Measurements from ENCODE around the gene SYNGR1. TPM values are rescaled to one million over a fixed set of nuclear protein-coding genes. Genes with fewer than 3 reads are reported as not detected.
A peak's percentile ranks its signal among the peaks of the same experiment; 100 is the strongest.

SYNGR1 gene
- polyA plus RNA-seq, 2 of the 4 experiments (the other 2 are of a cell fraction), result 6.7 to 14.5 TPM

GRCh38 chr22:39308614-39309363 is 41.0 kb upstream of the SYNGR1 start:
- no peak for FAIRE-seq
- peaks cover 51% of the 10 kb centered on the region for H3K4me1 ChIP-seq
- WGBS (ENCODE audit: missing lambda C conversion rate), result 1% methylated on average over 20 of the region's 24 CpGs
- H3K27ac ChIP-seq, result peak overlapping the region; percentile 94 to 95
- ATAC-seq, result peak; percentile 48 to 51
- H3K4me2 ChIP-seq, result peak overlapping the region; percentile 83
- H3K4me3 ChIP-seq, result no peak overlapping the region
- peak; percentile 60 to 78 for DNase-seq (ENCODE audit: low read depth in 1 of 2, low spot score in 1 of 2)
- ChIA-PET CTCF (interaction anchor here (0.6 to 6.9 kb wide), 13 partner anchors 8 to 139 kb away, joined by 3 to 96 read pairs (median 7); partner anchors contain the start of gene PDGFB), POLR2A (interaction anchor here (1.2 to 3.4 kb wide), 2 partner anchors 11 to 156 kb away, joined by 3 to 33 read pairs; partner anchors contain the start of genes CBX7 and RPL3)
- no peaks in the 10 kb centered on the region for H3K9me3 ChIP-seq
- TF ChIP-seq E2F6 (IDR thresholded peaks at IDR 0.05; ENCODE audit: borderline replicate concordance, low read depth), result no peak
- TF ChIP-seq KDM5A (IDR thresholded peaks at IDR 0.05), result no peak
- no peak for TF ChIP-seq EHMT2 (IDR thresholded peaks at IDR 0.05; ENCODE audit: low read depth)
- TF ChIP-seq MAX (IDR thresholded peaks at IDR 0.05), result peak; percentile 58; the same call in 1 of the 2 replicates
- no peak for TF ChIP-seq ZFP36 (IDR thresholded peaks at IDR 0.05; ENCODE audit: borderline replicate concordance, partially characterized antibody)
- no peak for TF ChIP-seq HMGXB4 (CRISPR knock-in tag; IDR thresholded peaks at IDR 0.05; ENCODE audit: borderline replicate concordance)
- no peak for TF ChIP-seq CBX2 (IDR thresholded peaks at IDR 0.05; ENCODE audit: borderline replicate concordance, low read depth)
- no peak for TF ChIP-seq PHF8 (IDR thresholded peaks at IDR 0.05; ENCODE audit: borderline replicate concordance, low read depth)
- TF ChIP-seq NR3C1 (IDR thresholded peaks at IDR 0.05), result no peak
- peak; percentile 34 for TF ChIP-seq SMC3 (IDR thresholded peaks at IDR 0.05)
- peak; percentile 38 to 48; a peak in 4 of 5 replicates for TF ChIP-seq RAD21 (conservative IDR thresholded peaks at IDR 0.05 in 1 of 2, IDR thresholded peaks at IDR 0.05 in 1 of 2)
- TF ChIP-seq JUNB (IDR thresholded peaks at IDR 0.05), result peak; percentile 85
- TF ChIP-seq BCL3 (IDR thresholded peaks at IDR 0.05), result 0 out of 3 replicates have a peak, but pooled peaks have one; percentile 34
- TF ChIP-seq PBX3 (IDR thresholded peaks at IDR 0.05), result 0 out of 2 replicates have a peak, but pooled peaks have one; percentile 17
- TF ChIP-seq ZC3H11A (IDR thresholded peaks at IDR 0.05), result no peak
- no peak for TF ChIP-seq NFE2L2 (conservative IDR thresholded peaks at IDR 0.05; ENCODE audit: low read length)
- TF ChIP-seq RCOR1 (IDR thresholded peaks at IDR 0.05; ENCODE audit: low read depth, low read length), result no peak
- no peak for TF ChIP-seq KDM1A (IDR thresholded peaks at IDR 0.05; ENCODE audit: low read depth)
- peak; percentile 85 for TF ChIP-seq FOSL2 (IDR thresholded peaks at IDR 0.05)
- peak; percentile 99 for TF ChIP-seq FOSL2 (CRISPR knock-in tag; IDR thresholded peaks at IDR 0.05)
- TF ChIP-seq FOXS1 (CRISPR knock-in tag; IDR thresholded peaks at IDR 0.05), result no peak
- peak; percentile 69 to 92 for TF ChIP-seq CEBPB (IDR thresholded peaks at IDR 0.05)
- TF ChIP-seq FOSB (CRISPR knock-in tag; IDR thresholded peaks at IDR 0.05), result no peak
- no peak for TF ChIP-seq ZNF302 (CRISPR knock-in tag; IDR thresholded peaks at IDR 0.05)
- peak; percentile 65 to 73; a peak in 2 of 5 replicates for TF ChIP-seq EP300 (IDR thresholded peaks at IDR 0.05)
- no peak for TF ChIP-seq USF2 (IDR thresholded peaks at IDR 0.05)
- TF ChIP-seq POLR2A (IDR thresholded peaks at IDR 0.05; ENCODE audit: low read length), result no peak
- no peak for TF ChIP-seq TFCP2L1 (CRISPR knock-in tag; IDR thresholded peaks at IDR 0.05)
- TF ChIP-seq EHF (CRISPR knock-in tag; IDR thresholded peaks at IDR 0.05), result no peak
- TF ChIP-seq ZSCAN20 (CRISPR knock-in tag; IDR thresholded peaks at IDR 0.05), result no peak
- TF ChIP-seq MYC (IDR thresholded peaks at IDR 0.05; ENCODE audit: borderline replicate concordance, low read length), result no peak
- TF ChIP-seq HOXB13 (CRISPR knock-in tag; IDR thresholded peaks at IDR 0.05; ENCODE audit: low read depth), result no peak
- no peak for TF ChIP-seq ATOH8 (CRISPR knock-in tag; IDR thresholded peaks at IDR 0.05; ENCODE audit: low read depth)
- no peak for TF ChIP-seq CHD2 (IDR thresholded peaks at IDR 0.05; ENCODE audit: low read length, partially characterized antibody)
- TF ChIP-seq ESRRA (IDR thresholded peaks at IDR 0.05; ENCODE audit: borderline replicate concordance, low read length), result no peak
- peak; percentile 68; the same call in 1 of the 2 replicates for TF ChIP-seq GATA3 (IDR thresholded peaks at IDR 0.05; ENCODE audit: borderline replicate concordance)

All from A549 (cell line).